ENCODE data around the gene PSMC3IP.
A peak's percentile ranks its signal among the peaks of the same experiment; 100 is the strongest.
"Not testable (repeated sequence)": the region's sequence is repeated elsewhere in the genome, so short reads cannot be mapped to it uniquely, and the experiment has no call there.

PSMC3IP gene

DNA sequence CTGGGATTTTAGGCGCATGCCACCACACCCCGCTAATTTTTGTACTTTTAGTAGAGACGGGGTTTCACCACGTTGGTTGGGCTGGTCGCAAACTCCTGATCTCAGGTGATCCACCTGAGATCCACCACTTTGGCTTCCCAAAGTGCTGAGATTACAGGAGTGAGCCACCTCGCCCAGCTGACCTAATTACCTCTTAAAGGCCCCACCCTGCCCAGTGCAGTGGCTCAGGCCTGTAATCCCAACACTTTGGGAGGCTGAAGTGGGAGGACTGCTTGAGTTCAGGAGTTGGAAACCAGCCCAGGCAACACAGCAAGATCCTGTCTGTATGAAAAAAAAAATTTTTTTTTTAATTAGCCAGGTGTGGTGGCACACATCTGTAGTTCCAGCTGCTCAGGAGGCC is 18.5 kb downstream of the PSMC3IP start:
- H3K4me2 ChIP-seq (ENCODE audit: insufficient read depth, low read length, poor library complexity, severe bottlenecking), result no peak overlapping the region
- H3K27ac ChIP-seq (replicated peaks; ENCODE audit: low read length), result no peak overlapping the region
- H3K4me3 ChIP-seq (ENCODE audit: low read length in 2 of 2), result no peak overlapping the region
- DNase-seq (ENCODE audit: low spot score), result no peak
- no peak overlapping the region for H3K4ac ChIP-seq (ENCODE audit: low read length)
- no peak overlapping the region for H2BK15ac ChIP-seq (ENCODE audit: low read length)
- H3K9ac ChIP-seq (ENCODE audit: low read depth, low read length, poor library complexity), result no peak overlapping the region
- H3K18ac ChIP-seq (ENCODE audit: low read length), result no peak overlapping the region
- no CpG with 5 or more reads among the region's 6 CpGs for WGBS, 2 donors (ENCODE audit: extremely low coverage in 2 of 2, insufficient read length in 2 of 2, insufficient replicate concordance in 1 of 2)
- H2AK5ac ChIP-seq (ENCODE audit: low read depth, low read length), result no peak overlapping the region
- H2BK12ac ChIP-seq (ENCODE audit: low read length), result no peak overlapping the region
- H2BK5ac ChIP-seq (ENCODE audit: low read length), result no peak overlapping the region
- H3K79me1 ChIP-seq (ENCODE audit: low read depth, low read length), result peaks cover 10% of the 10 kb centered on the region
- peaks cover 11 to 15% of the 10 kb centered on the region in 2 donors for H3K4me1 ChIP-seq (ENCODE audit: control insufficient read depth in 2 of 2, insufficient read depth in 1 of 2, low read depth in 1 of 2, low read length in 2 of 2)
- no peak overlapping the region for H3K23ac ChIP-seq (ENCODE audit: low read depth, low read length, poor library complexity)
- H3K36me3 ChIP-seq (replicated peaks in 1 of 2; ENCODE audit: control insufficient read depth in 2 of 2, insufficient read depth in 2 of 2, low read length in 2 of 2), result peaks cover 3 to 10% of the 10 kb centered on the region in 2 donors
- H3K9me3 ChIP-seq (replicated peaks in 1 of 2; ENCODE audit: control insufficient read depth in 2 of 2, insufficient read depth in 1 of 2, low read depth in 1 of 2, low read length in 2 of 2), result no peaks in the 10 kb centered on the region
- no peaks in the 10 kb centered on the region for H3K27me3 ChIP-seq (ENCODE audit: control insufficient read depth in 3 of 3, insufficient read depth in 3 of 3, low read depth in 1 of 3, low read length in 3 of 3)
- H2AFZ ChIP-seq (ENCODE audit: low read length), result no peak overlapping the region
- no peak overlapping the region for H4K91ac ChIP-seq (ENCODE audit: low read depth, low read length, poor library complexity)
- no peak overlapping the region for H3K14ac ChIP-seq (ENCODE audit: low read length)
- H2BK120ac ChIP-seq (ENCODE audit: low read depth, low read length), result no peak overlapping the region
- no peak overlapping the region for H4K8ac ChIP-seq (ENCODE audit: low read depth, low read length)

DNA sequence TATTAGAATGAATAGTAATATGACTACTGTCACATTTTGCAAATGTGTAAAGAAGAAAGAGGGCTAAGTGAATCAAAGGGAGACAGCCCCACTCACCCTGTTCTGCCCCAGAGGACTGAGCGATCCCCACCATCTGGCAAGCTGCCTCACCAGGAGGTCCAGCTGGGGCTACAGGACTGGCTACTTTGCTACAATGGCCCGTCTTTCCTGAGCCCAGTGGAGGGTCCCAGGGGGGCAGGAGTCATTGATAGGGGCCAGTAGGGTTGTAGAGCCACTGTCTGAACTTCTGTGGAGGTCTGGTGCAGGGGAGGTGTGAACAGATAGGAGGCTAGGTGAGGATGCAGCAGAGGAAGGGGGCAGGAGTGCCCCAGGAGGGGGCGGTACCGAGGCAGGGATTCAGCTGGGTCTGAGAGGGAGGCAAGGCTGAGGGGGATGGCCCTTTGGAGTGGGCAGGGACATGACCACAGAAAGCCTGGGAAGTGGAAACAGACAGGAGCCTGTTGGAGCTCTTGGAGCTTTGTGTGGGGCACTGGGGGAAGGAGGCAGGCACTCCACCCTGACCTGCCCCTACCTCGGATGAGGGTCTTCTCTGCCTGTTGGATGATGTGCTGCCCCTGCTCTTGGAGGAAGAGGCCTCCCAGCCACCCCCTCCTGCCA is 21.4 kb downstream of the PSMC3IP start:
- H3K9ac ChIP-seq (ENCODE audit: low read depth, low read length, poor library complexity); H2AK5ac ChIP-seq (ENCODE audit: low read depth, low read length); H2BK15ac ChIP-seq (ENCODE audit: low read length); H3K27ac ChIP-seq (replicated peaks; ENCODE audit: low read length); DNase-seq (ENCODE audit: low spot score); H4K91ac ChIP-seq (ENCODE audit: low read depth, low read length, poor library complexity); H2AFZ ChIP-seq (ENCODE audit: low read length); H2BK5ac ChIP-seq (ENCODE audit: low read length); H3K79me1 ChIP-seq (ENCODE audit: low read depth, low read length); H2BK120ac ChIP-seq (ENCODE audit: low read depth, low read length); H3K18ac ChIP-seq (ENCODE audit: low read length); H3K14ac ChIP-seq (ENCODE audit: low read length); H3K23ac ChIP-seq (ENCODE audit: low read depth, low read length, poor library complexity); H3K36me3 ChIP-seq (replicated peaks in 1 of 2; ENCODE audit: control insufficient read depth in 2 of 2, insufficient read depth in 2 of 2, low read length in 2 of 2); H3K4me2 ChIP-seq (ENCODE audit: insufficient read depth, low read length, poor library complexity, severe bottlenecking); H3K4me3 ChIP-seq (ENCODE audit: low read length in 2 of 2); H3K27me3 ChIP-seq (ENCODE audit: control insufficient read depth in 3 of 3, insufficient read depth in 3 of 3, low read depth in 1 of 3, low read length in 3 of 3); H2BK12ac ChIP-seq (ENCODE audit: low read length); H3K4me1 ChIP-seq (ENCODE audit: control insufficient read depth in 2 of 2, insufficient read depth in 1 of 2, low read depth in 1 of 2, low read length in 2 of 2); H3K4ac ChIP-seq (ENCODE audit: low read length); H3K9me3 ChIP-seq (replicated peaks in 1 of 2; ENCODE audit: control insufficient read depth in 2 of 2, insufficient read depth in 1 of 2, low read depth in 1 of 2, low read length in 2 of 2); H4K8ac ChIP-seq (ENCODE audit: low read depth, low read length): not testable (repeated sequence)
- no CpG with 5 or more reads among the region's 5 CpGs for WGBS, 2 donors (ENCODE audit: extremely low coverage in 2 of 2, insufficient read length in 2 of 2, insufficient replicate concordance in 1 of 2)

DNA sequence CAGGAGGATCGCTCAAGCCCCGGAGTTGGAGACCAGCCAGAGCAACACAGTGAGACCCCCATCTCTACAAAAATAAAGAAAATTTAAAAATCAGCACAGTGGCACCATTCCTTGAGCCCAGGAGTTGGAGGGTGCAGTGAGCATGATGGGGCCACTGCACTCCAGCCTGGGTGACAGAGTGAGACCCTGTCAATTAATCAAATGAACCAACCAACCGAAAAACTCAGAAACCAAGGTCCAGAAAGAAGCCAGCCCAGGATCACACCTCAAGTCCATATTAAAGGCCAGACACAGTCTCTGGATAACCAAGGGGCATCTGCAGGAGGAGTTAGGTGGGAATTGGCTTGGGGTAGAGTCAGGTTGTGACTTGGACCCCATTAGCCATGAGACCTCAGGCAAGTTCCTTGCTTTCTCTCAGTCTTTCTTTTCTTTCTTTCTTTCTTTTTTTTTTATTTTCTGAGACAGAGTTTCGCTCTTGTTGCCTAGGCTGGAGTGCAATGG is 22.4 kb downstream of the PSMC3IP start:
- peak overlapping the region; percentile 83 for H2BK5ac ChIP-seq (ENCODE audit: low read length)
- H3K23ac ChIP-seq (ENCODE audit: low read depth, low read length, poor library complexity), result peak overlapping the region; percentile 50
- H4K8ac ChIP-seq (ENCODE audit: low read depth, low read length), result no peak overlapping the region
- H3K9ac ChIP-seq (ENCODE audit: low read depth, low read length, poor library complexity), result peak overlapping the region; percentile 95
- peak overlapping the region; percentile 96 for H2AFZ ChIP-seq (ENCODE audit: low read length)
- no peak overlapping the region for H2BK120ac ChIP-seq (ENCODE audit: low read depth, low read length)
- H3K9me3 ChIP-seq (replicated peaks in 1 of 2; ENCODE audit: control insufficient read depth in 2 of 2, insufficient read depth in 1 of 2, low read depth in 1 of 2, low read length in 2 of 2), result no peaks in the 10 kb centered on the region
- H3K79me1 ChIP-seq (ENCODE audit: low read depth, low read length), result peaks cover 6% of the 10 kb centered on the region
- peak overlapping the region; percentile 15 for H2BK15ac ChIP-seq (ENCODE audit: low read length)
- peak overlapping the region; percentile 86 for H3K18ac ChIP-seq (ENCODE audit: low read length)
- H3K36me3 ChIP-seq (replicated peaks in 1 of 2; ENCODE audit: control insufficient read depth in 2 of 2, insufficient read depth in 2 of 2, low read length in 2 of 2), result no peaks in the 10 kb centered on the region
- H3K4me1 ChIP-seq (ENCODE audit: control insufficient read depth in 2 of 2, insufficient read depth in 1 of 2, low read depth in 1 of 2, low read length in 2 of 2), result peaks cover 6 to 8% of the 10 kb centered on the region in 2 donors
- peak overlapping the region; percentile 77 for H3K4me2 ChIP-seq (ENCODE audit: insufficient read depth, low read length, poor library complexity, severe bottlenecking)
- H2AK5ac ChIP-seq (ENCODE audit: low read depth, low read length), result no peak overlapping the region
- no peak overlapping the region for H4K91ac ChIP-seq (ENCODE audit: low read depth, low read length, poor library complexity)
- WGBS, 2 donors (ENCODE audit: extremely low coverage in 2 of 2, insufficient read length in 2 of 2, insufficient replicate concordance in 1 of 2), result no CpG with 5 or more reads among the region's 4 CpGs
- peak overlapping the region; percentile 25 for H3K14ac ChIP-seq (ENCODE audit: low read length)
- H3K4ac ChIP-seq (ENCODE audit: low read length), result no peak overlapping the region
- H3K27ac ChIP-seq (replicated peaks; ENCODE audit: low read length), result peak overlapping the region; percentile 59
- H3K27me3 ChIP-seq (ENCODE audit: control insufficient read depth in 3 of 3, insufficient read depth in 3 of 3, low read depth in 1 of 3, low read length in 3 of 3), result no peaks in the 10 kb centered on the region
- DNase-seq (ENCODE audit: low spot score), result no peak
- no peak overlapping the region for H2BK12ac ChIP-seq (ENCODE audit: low read length)
- H3K4me3 ChIP-seq (ENCODE audit: low read length in 2 of 2), result peak overlapping the region; percentile 89 to 97

DNA sequence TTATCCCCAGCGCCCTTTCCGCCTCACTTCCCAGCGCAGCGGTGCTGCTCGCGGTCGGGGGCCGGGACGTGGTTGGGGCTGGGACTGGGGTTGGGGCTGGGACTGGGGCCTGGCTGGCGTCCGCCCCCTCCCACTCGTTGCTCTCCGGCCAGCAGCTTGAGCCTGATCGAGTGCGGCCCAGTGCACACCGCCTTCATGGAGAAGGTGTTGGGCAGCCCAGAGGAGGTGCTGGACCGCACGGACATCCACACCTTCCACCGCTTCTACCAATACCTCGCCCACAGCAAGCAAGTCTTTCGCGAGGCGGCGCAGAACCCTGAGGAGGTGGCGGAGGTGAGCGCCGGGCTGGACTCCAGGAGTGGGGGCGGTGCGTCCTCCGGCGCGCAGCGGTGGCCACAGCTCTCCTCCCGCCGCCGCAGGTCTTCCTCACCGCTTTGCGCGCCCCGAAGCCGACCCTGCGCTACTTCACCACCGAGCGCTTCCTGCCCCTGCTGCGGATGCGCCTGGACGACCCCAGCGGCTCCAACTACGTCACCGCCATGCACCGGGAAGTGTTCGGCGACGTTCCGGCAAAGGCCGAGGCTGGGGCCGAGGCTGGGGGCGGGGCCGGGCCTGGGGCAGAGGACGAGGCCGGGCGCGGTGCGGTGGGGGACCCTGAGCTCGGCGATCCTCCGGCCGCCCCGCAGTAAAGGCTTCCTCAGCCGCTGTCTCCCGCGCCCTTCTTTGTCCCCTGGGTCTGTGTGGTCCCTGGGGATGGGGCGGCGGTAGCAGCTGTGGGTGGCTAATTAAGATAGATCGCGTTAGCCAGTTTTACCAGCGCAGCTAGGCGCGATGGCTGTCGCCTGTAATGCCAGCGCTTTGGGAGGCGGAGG is 23.0 kb downstream of the PSMC3IP start:
- H3K27me3 ChIP-seq (ENCODE audit: control insufficient read depth in 3 of 3, insufficient read depth in 3 of 3, low read depth in 1 of 3, low read length in 3 of 3), result no peaks in the 10 kb centered on the region
- H3K9ac ChIP-seq (ENCODE audit: low read depth, low read length, poor library complexity), result peak overlapping the region; percentile 95
- peak overlapping the region; percentile 15 for H2BK15ac ChIP-seq (ENCODE audit: low read length)
- peak overlapping the region; percentile 77 for H3K4me2 ChIP-seq (ENCODE audit: insufficient read depth, low read length, poor library complexity, severe bottlenecking)
- peaks cover 6% of the 10 kb centered on the region for H3K79me1 ChIP-seq (ENCODE audit: low read depth, low read length)
- H2AK5ac ChIP-seq (ENCODE audit: low read depth, low read length), result peak overlapping the region; percentile 54
- peak overlapping the region; percentile 47 for H2BK120ac ChIP-seq (ENCODE audit: low read depth, low read length)
- peak overlapping the region; percentile 78 for H3K27ac ChIP-seq (replicated peaks; ENCODE audit: low read length)
- peak overlapping the region; percentile 50 for H3K23ac ChIP-seq (ENCODE audit: low read depth, low read length, poor library complexity)
- H3K4ac ChIP-seq (ENCODE audit: low read length), result peak overlapping the region; percentile 13
- peak overlapping the region; percentile 89 to 97 for H3K4me3 ChIP-seq (ENCODE audit: low read length in 2 of 2)
- H3K9me3 ChIP-seq (replicated peaks in 1 of 2; ENCODE audit: control insufficient read depth in 2 of 2, insufficient read depth in 1 of 2, low read depth in 1 of 2, low read length in 2 of 2), result no peaks in the 10 kb centered on the region
- H2BK5ac ChIP-seq (ENCODE audit: low read length), result peak overlapping the region; percentile 83
- H2BK12ac ChIP-seq (ENCODE audit: low read length), result peak overlapping the region; percentile 2
- peak overlapping the region; percentile 86 for H3K18ac ChIP-seq (ENCODE audit: low read length)
- WGBS, 2 donors (ENCODE audit: extremely low coverage in 2 of 2, insufficient read length in 2 of 2, insufficient replicate concordance in 1 of 2), result no CpG with 5 or more reads among the region's 82 CpGs
- H2AFZ ChIP-seq (ENCODE audit: low read length), result peak overlapping the region; percentile 96
- H3K4me1 ChIP-seq (ENCODE audit: control insufficient read depth in 2 of 2, insufficient read depth in 1 of 2, low read depth in 1 of 2, low read length in 2 of 2), result peaks cover 6 to 8% of the 10 kb centered on the region in 2 donors
- H3K14ac ChIP-seq (ENCODE audit: low read length), result peak overlapping the region; percentile 40
- no peak overlapping the region for H4K8ac ChIP-seq (ENCODE audit: low read depth, low read length)
- DNase-seq (ENCODE audit: low spot score), result peak; percentile 86
- H4K91ac ChIP-seq (ENCODE audit: low read depth, low read length, poor library complexity), result peak overlapping the region; percentile 2
- no peaks in the 10 kb centered on the region for H3K36me3 ChIP-seq (replicated peaks in 1 of 2; ENCODE audit: control insufficient read depth in 2 of 2, insufficient read depth in 2 of 2, low read length in 2 of 2)
